Measurements from ENCODE around the gene DNAH6. TPM values are rescaled to one million over a fixed set of nuclear protein-coding genes. Genes with fewer than 3 reads are reported as not detected.

Gene DNAH6
- total RNA-seq, 6 experiments from 2014 or later = 0.66 to 2.3 (median 1.3) TPM

DNA sequence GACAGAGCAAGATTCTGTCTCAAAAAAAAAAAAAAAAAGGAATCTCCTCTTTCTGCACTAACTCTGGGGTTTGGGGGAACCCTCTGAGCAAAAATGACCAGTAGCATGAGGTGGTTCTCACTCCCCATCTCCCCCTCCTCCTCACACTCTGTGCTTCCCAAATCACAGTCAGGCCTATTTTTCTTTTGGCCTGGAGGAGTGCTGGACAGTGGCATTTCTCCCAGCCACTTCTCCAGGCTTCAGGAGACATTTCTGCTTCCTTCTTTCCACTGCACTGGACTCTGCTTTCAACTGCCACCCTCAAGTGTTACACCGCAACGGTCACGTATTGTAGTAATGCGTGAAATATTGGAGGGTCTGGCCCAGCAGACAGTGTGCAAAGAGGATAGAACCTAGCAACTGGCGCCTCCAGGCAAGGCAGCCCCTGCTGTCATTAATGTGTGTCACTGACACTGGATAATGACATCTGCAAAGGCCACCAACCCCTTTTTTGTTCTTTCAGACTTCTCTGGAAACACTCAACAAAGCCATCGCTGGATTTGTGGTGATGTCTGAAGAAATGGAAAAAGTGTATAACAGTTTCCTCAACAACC is 295.6 kb downstream of the DNAH6 start:
- no peak overlapping the region for H3K4me3 ChIP-seq
- H3K4me1 ChIP-seq = no peaks in the 10 kb centered on the region
- H3K36me3 ChIP-seq = no peaks in the 10 kb centered on the region
- H3K9me3 ChIP-seq = no peaks in the 10 kb centered on the region
- no peaks in the 10 kb centered on the region for H3K27me3 ChIP-seq
- no peak for TF ChIP-seq POLR2A (IDR thresholded peaks at IDR 0.05)
- TF ChIP-seq, protein P1, sequence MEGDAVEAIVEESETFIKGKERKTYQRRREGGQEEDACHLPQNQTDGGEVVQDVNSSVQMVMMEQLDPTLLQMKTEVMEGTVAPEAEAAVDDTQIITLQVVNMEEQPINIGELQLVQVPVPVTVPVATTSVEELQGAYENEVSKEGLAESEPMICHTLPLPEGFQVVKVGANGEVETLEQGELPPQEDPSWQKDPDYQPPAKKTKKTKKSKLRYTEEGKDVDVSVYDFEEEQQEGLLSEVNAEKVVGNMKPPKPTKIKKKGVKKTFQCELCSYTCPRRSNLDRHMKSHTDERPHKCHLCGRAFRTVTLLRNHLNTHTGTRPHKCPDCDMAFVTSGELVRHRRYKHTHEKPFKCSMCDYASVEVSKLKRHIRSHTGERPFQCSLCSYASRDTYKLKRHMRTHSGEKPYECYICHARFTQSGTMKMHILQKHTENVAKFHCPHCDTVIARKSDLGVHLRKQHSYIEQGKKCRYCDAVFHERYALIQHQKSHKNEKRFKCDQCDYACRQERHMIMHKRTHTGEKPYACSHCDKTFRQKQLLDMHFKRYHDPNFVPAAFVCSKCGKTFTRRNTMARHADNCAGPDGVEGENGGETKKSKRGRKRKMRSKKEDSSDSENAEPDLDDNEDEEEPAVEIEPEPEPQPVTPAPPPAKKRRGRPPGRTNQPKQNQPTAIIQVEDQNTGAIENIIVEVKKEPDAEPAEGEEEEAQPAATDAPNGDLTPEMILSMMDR (IDR thresholded peaks at IDR 0.05) = no peak
- no peak overlapping the region for H3K27ac ChIP-seq
- 94% methylated on average over 6 of the region's 6 CpGs for WGBS (ENCODE audit: insufficient coverage, low coverage, low lambda C conversion rate, missing lambda C conversion rate)
- intact Hi-C loops (cut with DNase I) = no loop called here
- DNase-seq = no peak
- ATAC-seq = no peak

DNA sequence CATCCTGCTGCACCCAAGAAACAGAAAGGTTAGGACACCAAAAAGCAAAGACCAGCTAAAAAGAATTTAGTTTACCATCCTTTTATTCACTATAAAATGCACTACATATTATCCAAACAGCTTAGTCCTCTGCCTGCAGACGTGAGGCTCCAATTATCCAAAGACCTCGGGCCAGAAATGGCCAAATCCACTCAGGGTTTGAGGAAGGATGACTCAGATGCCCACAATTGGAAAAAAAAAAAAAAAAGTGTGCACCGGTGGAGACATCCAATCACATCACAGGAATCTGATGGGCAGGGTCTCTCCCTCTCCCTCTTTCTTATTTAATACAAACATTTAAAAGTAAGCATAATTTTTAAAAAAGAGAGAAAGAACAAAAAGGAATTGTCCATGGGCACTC is 298.8 kb downstream of the DNAH6 start:
- Histone ChIP-seq H3K9me3 (no peaks in the 10 kb centered on the region), H3K4me3 (no peak overlapping the region), H3K27ac (no peak overlapping the region), H3K27me3 (no peaks in the 10 kb centered on the region), H3K4me1 (no peaks in the 10 kb centered on the region), H3K36me3 (no peaks in the 10 kb centered on the region)
- TF ChIP-seq, protein P1 (IDR thresholded peaks at IDR 0.05) = no peak
- TF ChIP-seq POLR2A (IDR thresholded peaks at IDR 0.05) = no peak
- intact Hi-C loops (cut with DNase I) = no loop called here
- DNase-seq = no peak
- no peak for ATAC-seq
- 56% methylated on average over 3 of the region's 3 CpGs for WGBS (ENCODE audit: insufficient coverage, low coverage, low lambda C conversion rate, missing lambda C conversion rate)

DNA sequence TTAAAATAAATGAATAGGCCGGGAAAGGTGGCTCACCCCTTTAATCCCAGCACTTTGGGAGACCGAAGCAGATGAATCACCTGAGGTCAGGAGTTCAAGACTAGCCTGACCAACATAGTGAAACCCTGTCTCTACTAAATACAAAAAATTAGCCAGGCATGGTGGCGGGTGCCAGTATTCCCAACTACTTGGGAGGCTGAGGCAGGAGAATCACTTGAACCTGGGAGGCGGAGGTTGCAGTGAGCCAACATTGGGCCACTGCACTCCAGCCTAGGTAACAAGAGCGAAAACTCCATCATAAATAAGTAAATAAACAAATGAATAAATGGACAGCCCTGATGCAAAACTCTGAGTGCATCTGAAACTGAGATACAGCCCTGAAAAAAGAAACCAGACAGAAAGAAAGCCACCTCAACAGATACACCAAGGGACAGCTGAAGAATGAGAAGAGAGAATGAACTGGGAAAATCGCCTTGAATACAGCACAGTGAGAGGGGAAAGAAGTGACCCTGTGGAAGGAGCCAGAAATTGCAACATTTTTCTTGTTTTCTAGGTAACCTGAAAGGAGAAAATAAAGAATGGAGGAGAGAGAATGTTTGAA is 300.2 kb downstream of the DNAH6 start:
- no peak for DNase-seq
- WGBS (ENCODE audit: insufficient coverage, low coverage, low lambda C conversion rate, missing lambda C conversion rate) = 90% methylated on average over 5 of the region's 6 CpGs
- no peak overlapping the region for H3K4me3 ChIP-seq
- H3K9me3 ChIP-seq = no peaks in the 10 kb centered on the region
- H3K4me1 ChIP-seq = no peaks in the 10 kb centered on the region
- H3K36me3 ChIP-seq = no peaks in the 10 kb centered on the region
- H3K27me3 ChIP-seq = no peaks in the 10 kb centered on the region
- ATAC-seq = no peak
- intact Hi-C loops (cut with DNase I) = no loop called here
- TF ChIP-seq, protein P1 (IDR thresholded peaks at IDR 0.05) = no peak
- TF ChIP-seq POLR2A (IDR thresholded peaks at IDR 0.05) = no peak
- H3K27ac ChIP-seq = no peak overlapping the region

DNA sequence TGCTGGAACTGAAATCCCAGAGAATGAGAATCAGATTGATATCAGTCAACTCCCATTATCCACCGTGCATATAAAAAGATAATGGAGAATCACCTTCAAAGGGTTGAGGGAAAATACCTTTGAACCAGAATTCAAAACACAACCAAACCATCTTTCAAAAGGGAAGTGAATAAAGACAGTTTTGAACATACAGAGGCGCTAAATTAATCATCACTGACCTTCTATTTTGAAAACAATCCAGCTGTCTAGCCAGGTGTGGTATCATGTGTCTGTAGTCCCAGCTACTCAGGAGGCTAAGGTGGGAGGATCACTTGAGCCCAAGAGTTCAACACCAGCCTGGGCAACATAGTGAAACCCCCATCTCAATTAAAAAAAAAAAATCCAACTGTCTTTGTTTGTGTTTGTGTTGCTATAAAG is 300.9 kb downstream of the DNAH6 start:
- Histone ChIP-seq H3K9me3 (no peaks in the 10 kb centered on the region), H3K27ac (no peak overlapping the region), H3K27me3 (no peaks in the 10 kb centered on the region), H3K36me3 (no peaks in the 10 kb centered on the region), H3K4me3 (no peak overlapping the region), H3K4me1 (no peaks in the 10 kb centered on the region)
- 69% methylated on average over 2 of the region's 2 CpGs for WGBS (ENCODE audit: insufficient coverage, low coverage, low lambda C conversion rate, missing lambda C conversion rate)
- intact Hi-C loops (cut with DNase I) = no loop called here
- no peak for DNase-seq
- TF ChIP-seq, protein P1 (IDR thresholded peaks at IDR 0.05) = no peak
- TF ChIP-seq POLR2A (IDR thresholded peaks at IDR 0.05) = no peak
- ATAC-seq = no peak

Measured in right lobe of liver (tissue), 6 donors.